HG02588 (cell line): ENCODE measurements around the gene NFIC.
"Not testable (repeated sequence)": the region's sequence is repeated elsewhere in the genome, so short reads cannot be mapped to it uniquely, and the experiment has no call there.

ENCODE experiments used
- ATAC-seq: cut with Tn5 transposase; IDR thresholded peaks from one replicate; pipeline ENCODE4 v1.9.1; 2021; ENCODE audit warnings: mild to moderate bottlenecking, moderate library complexity; ENCODE audit not compliant: unreplicated experiment

NFIC gene

GRCh38 chr19:3336680-3337523 lies 29.5 kb upstream of the NFIC start:
- no peak for ATAC-seq

GRCh38 chr19:3338541-3339181 lies 27.7 kb upstream of the NFIC start:
- no peak for ATAC-seq

- ATAC-seq: no peak
Observed at GRCh38 chr19:3340340-3340739, 26.0 kb upstream of the NFIC start.

GRCh38 chr19:3342246-3342645 lies 24.1 kb upstream of the NFIC start:
- ATAC-seq: no peak

- ATAC-seq: not testable (repeated sequence)
Observed at GRCh38 chr19:3342962-3343361, 23.4 kb upstream of the NFIC start.

GRCh38 chr19:3343619-3344502 lies 22.5 kb upstream of the NFIC start:
- no peak for ATAC-seq

- ATAC-seq: no peak
Observed at GRCh38 chr19:3344608-3345598, 21.5 kb upstream of the NFIC start.

GRCh38 chr19:3345850-3346460 lies 20.4 kb upstream of the NFIC start:
- no peak for ATAC-seq

- ATAC-seq: no peak
Observed at GRCh38 chr19:3346677-3347353, 19.6 kb upstream of the NFIC start.

GRCh38 chr19:3348042-3348441 lies 18.3 kb upstream of the NFIC start:
- ATAC-seq: no peak

GRCh38 chr19:3348469-3348868 lies 17.9 kb upstream of the NFIC start:
- not testable (repeated sequence) for ATAC-seq

GRCh38 chr19:3350014-3350663 lies 16.2 kb upstream of the NFIC start:
- ATAC-seq: no peak

- no peak for ATAC-seq
Observed at GRCh38 chr19:3351702-3352447, 14.5 kb upstream of the NFIC start.

GRCh38 chr19:3353493-3353892 lies 12.9 kb upstream of the NFIC start:
- ATAC-seq: no peak

- ATAC-seq: no peak
Observed at GRCh38 chr19:3356805-3357204, 9.6 kb upstream of the NFIC start.

- ATAC-seq: no peak
Observed at GRCh38 chr19:3357271-3357991, 9.0 kb upstream of the NFIC start.

- ATAC-seq: no peak
Observed at GRCh38 chr19:3357992-3358688, 8.2 kb upstream of the NFIC start.
